ENCODE data around the gene APMAP. TPM values are rescaled to one million over a fixed set of nuclear protein-coding genes. Genes with fewer than 3 reads are reported as not detected.

Gene APMAP
- total and polyA plus RNA-seq, 9 of the 15 experiments (the other 6 are each of a cell fraction or from before 2014, with no cell fraction given), result 6.7 to 18.2 (median 14.4) TPM

DNA sequence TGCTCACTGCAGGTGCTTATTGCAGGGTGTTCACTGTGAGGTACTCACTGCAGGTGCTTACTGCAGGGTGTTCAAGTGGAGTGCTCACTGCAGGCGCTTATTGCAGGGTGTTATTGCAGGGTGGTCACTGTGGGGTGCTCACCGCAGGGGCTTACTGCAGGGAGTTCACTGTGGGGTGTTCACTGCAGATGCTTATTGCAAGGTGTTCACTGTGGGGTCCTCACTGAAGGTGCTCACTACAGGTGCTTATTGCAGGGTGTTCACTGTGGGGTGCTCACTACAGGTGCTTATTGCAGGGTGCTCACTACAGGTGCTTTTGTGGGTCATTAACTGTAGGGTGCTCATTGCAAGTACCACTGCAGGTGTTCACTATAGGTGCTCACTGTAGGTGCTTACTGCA is 20.2 kb downstream of the APMAP start:
- Histone ChIP-seq H3K9me3 (replicated peaks; ENCODE audit: control insufficient read depth, insufficient read depth, low read depth, low read length) (no peaks in the 10 kb centered on the region), H3K4me3 (no peak overlapping the region), H3K27me3 (ENCODE audit: control insufficient read depth in 2 of 2, insufficient read depth in 2 of 2, low read length in 2 of 2) (no peaks in the 10 kb centered on the region), H3K36me3 (ENCODE audit: control insufficient read depth, insufficient read depth, low read length) (peaks cover 38% of the 10 kb centered on the region; the same call in 2 of the 3 replicates), H3K9ac (ENCODE audit: insufficient read depth in 1 of 2, low read depth in 2 of 2, low read length in 2 of 2) (no peak overlapping the region), H4K20me1 (replicated peaks; ENCODE audit: control insufficient read depth, insufficient read depth, low read length) (no peaks in the 10 kb centered on the region), H3K79me2 (ENCODE audit: control insufficient read depth, insufficient read depth, low read length) (no peaks in the 10 kb centered on the region), H3K4me2 (ENCODE audit: insufficient read depth, low read length) (no peak overlapping the region), H3K9me1 (ENCODE audit: control insufficient read depth, insufficient read depth, low read length) (no peaks in the 10 kb centered on the region), H3K4me1 (replicated peaks in 1 of 2; ENCODE audit: control insufficient read depth in 2 of 2, insufficient read depth in 2 of 2, low read length in 2 of 2) (no peaks in the 10 kb centered on the region), H2AFZ (ENCODE audit: low read depth, low read length) (no peak overlapping the region), H3K27ac (ENCODE audit: extremely low read depth, low read depth, low read length) (no peak overlapping the region)
- in situ Hi-C loops (cut with MboI) (no loop called here), intact Hi-C loops (cut with micrococcal nuclease) (no loop called here)
- CTCF ChIA-PET (ENCODE audit: low intra/inter-chr PET ratio), result no interaction called here
- ATAC-seq, result no peak
- WGBS (ENCODE audit: insufficient coverage, low coverage, missing lambda C conversion rate), result 100% methylated on average over 2 of the region's 2 CpGs
- no peak for DNase-seq (ENCODE audit: extremely low read depth in 1 of 4, low spot score in 3 of 4)
- no TSS peak for BruUV-seq (replicated peaks)
- POLR2A ChIA-PET, result no interaction called here
- FAIRE-seq, result no peak
- TF ChIP-seq, protein P1, sequence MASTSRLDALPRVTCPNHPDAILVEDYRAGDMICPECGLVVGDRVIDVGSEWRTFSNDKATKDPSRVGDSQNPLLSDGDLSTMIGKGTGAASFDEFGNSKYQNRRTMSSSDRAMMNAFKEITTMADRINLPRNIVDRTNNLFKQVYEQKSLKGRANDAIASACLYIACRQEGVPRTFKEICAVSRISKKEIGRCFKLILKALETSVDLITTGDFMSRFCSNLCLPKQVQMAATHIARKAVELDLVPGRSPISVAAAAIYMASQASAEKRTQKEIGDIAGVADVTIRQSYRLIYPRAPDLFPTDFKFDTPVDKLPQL (IDR thresholded peaks at IDR 0.05; ENCODE audit: extremely low read depth, insufficient read length), result no peak
- TF ChIP-seq ZKSCAN8 (CRISPR knock-in tag; IDR thresholded peaks at IDR 0.05) (no peak), ETV6 (IDR thresholded peaks at IDR 0.05; ENCODE audit: borderline replicate concordance in 1 of 2, low read depth in 2 of 2, low read length in 1 of 2) (no peak), ETV6 (CRISPR knock-in tag; IDR thresholded peaks at IDR 0.05; ENCODE audit: borderline replicate concordance) (no peak), SMARCB1 (IDR thresholded peaks at IDR 0.05; ENCODE audit: insufficient read length, low read depth) (no peak), ZNF76 (CRISPR knock-in tag; IDR thresholded peaks at IDR 0.05; ENCODE audit: borderline replicate concordance) (no peak), GABPA (tag; conservative IDR thresholded peaks at IDR 0.05; ENCODE audit: low read depth) (no peak), HDAC1 (IDR thresholded peaks at IDR 0.05) (no peak), ARHGAP35 (IDR thresholded peaks at IDR 0.05; ENCODE audit: partially characterized antibody) (no peak), RBM17 (IDR thresholded peaks at IDR 0.05; ENCODE audit: borderline replicate concordance, low read depth, low read length) (no peak), RNF2 (IDR thresholded peaks at IDR 0.05) (no peak), ZNF12 (CRISPR knock-in tag; IDR thresholded peaks at IDR 0.05) (no peak)
- TF ChIP-seq, protein P2, sequence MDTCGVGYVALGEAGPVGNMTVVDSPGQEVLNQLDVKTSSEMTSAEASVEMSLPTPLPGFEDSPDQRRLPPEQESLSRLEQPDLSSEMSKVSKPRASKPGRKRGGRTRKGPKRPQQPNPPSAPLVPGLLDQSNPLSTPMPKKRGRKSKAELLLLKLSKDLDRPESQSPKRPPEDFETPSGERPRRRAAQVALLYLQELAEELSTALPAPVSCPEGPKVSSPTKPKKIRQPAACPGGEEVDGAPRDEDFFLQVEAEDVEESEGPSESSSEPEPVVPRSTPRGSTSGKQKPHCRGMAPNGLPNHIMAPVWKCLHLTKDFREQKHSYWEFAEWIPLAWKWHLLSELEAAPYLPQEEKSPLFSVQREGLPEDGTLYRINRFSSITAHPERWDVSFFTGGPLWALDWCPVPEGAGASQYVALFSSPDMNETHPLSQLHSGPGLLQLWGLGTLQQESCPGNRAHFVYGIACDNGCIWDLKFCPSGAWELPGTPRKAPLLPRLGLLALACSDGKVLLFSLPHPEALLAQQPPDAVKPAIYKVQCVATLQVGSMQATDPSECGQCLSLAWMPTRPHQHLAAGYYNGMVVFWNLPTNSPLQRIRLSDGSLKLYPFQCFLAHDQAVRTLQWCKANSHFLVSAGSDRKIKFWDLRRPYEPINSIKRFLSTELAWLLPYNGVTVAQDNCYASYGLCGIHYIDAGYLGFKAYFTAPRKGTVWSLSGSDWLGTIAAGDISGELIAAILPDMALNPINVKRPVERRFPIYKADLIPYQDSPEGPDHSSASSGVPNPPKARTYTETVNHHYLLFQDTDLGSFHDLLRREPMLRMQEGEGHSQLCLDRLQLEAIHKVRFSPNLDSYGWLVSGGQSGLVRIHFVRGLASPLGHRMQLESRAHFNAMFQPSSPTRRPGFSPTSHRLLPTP (IDR thresholded peaks at IDR 0.05; ENCODE audit: borderline replicate concordance, extremely low read depth, insufficient read length), result no peak
- TF ChIP-seq, protein P3, sequence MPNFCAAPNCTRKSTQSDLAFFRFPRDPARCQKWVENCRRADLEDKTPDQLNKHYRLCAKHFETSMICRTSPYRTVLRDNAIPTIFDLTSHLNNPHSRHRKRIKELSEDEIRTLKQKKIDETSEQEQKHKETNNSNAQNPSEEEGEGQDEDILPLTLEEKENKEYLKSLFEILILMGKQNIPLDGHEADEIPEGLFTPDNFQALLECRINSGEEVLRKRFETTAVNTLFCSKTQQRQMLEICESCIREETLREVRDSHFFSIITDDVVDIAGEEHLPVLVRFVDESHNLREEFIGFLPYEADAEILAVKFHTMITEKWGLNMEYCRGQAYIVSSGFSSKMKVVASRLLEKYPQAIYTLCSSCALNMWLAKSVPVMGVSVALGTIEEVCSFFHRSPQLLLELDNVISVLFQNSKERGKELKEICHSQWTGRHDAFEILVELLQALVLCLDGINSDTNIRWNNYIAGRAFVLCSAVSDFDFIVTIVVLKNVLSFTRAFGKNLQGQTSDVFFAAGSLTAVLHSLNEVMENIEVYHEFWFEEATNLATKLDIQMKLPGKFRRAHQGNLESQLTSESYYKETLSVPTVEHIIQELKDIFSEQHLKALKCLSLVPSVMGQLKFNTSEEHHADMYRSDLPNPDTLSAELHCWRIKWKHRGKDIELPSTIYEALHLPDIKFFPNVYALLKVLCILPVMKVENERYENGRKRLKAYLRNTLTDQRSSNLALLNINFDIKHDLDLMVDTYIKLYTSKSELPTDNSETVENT (CRISPR knock-in tag; IDR thresholded peaks at IDR 0.05), result no peak
- TF ChIP-seq, protein P4, sequence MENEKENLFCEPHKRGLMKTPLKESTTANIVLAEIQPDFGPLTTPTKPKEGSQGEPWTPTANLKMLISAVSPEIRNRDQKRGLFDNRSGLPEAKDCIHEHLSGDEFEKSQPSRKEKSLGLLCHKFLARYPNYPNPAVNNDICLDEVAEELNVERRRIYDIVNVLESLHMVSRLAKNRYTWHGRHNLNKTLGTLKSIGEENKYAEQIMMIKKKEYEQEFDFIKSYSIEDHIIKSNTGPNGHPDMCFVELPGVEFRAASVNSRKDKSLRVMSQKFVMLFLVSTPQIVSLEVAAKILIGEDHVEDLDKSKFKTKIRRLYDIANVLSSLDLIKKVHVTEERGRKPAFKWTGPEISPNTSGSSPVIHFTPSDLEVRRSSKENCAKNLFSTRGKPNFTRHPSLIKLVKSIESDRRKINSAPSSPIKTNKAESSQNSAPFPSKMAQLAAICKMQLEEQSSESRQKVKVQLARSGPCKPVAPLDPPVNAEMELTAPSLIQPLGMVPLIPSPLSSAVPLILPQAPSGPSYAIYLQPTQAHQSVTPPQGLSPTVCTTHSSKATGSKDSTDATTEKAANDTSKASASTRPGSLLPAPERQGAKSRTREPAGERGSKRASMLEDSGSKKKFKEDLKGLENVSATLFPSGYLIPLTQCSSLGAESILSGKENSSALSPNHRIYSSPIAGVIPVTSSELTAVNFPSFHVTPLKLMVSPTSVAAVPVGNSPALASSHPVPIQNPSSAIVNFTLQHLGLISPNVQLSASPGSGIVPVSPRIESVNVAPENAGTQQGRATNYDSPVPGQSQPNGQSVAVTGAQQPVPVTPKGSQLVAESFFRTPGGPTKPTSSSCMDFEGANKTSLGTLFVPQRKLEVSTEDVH (IDR thresholded peaks at IDR 0.05; ENCODE audit: low read depth, partially characterized antibody), result no peak

Data from K562 (cell line).